GM12872 (cell line): ENCODE measurements around the gene OR5AN1.

Source experiments
- CTCF ChIP-seq: IDR thresholded peaks from 3 replicates; pipeline ENCODE4 v1.5.1; 2011; ENCODE audit warnings: low read depth, mild to moderate bottlenecking, low read length, moderate library complexity; ENCODE audit not compliant: insufficient read depth

OR5AN1 gene

GRCh38 chr11:59403546-59403945 is 44.9 kb downstream of the OR5AN1 start:
- TF ChIP-seq CTCF = no peak

DNA sequence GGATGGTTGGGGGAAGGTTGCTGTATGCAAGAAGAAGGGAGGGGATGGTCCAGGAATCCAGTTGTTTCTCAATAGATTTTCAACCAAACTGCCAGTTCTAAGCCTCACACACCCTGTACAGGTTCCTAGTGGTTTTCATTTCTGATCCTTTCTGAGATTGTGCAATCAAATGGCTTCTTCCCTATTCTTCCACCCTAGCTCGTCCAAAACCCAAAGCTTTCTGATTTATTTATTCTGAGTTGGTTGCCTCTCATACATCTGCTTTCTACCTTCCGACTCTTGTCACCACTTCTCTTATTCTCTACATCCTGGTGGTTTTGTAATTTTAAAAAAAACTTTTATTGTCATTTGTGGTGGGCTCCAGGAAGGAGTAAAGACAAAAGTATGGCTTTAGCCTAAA is 55.0 kb downstream of the OR5AN1 start:
- no peak for TF ChIP-seq CTCF

DNA sequence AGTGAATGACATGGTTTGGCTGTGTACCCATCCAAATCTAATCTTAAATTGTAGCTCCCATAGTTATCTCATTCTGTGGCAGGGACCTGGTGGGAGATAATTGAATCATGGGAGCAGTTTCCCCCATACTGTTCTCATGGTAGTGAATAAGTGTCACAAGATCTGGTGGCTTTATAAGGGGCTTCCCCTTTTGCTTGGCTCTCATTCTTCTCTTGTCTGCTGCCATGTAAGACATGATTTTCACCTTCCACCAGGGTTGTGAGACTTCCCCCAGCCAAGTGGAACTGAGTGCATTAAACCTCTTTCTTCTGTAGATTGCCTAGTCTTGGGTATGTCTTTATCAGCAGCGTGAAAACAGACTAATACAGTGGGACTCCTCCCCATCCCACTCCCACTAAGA is 56.4 kb downstream of the OR5AN1 start:
- TF ChIP-seq CTCF = no peak

GRCh38 chr11:59416613-59417012 is 57.9 kb downstream of the OR5AN1 start:
- no peak for TF ChIP-seq CTCF

DNA sequence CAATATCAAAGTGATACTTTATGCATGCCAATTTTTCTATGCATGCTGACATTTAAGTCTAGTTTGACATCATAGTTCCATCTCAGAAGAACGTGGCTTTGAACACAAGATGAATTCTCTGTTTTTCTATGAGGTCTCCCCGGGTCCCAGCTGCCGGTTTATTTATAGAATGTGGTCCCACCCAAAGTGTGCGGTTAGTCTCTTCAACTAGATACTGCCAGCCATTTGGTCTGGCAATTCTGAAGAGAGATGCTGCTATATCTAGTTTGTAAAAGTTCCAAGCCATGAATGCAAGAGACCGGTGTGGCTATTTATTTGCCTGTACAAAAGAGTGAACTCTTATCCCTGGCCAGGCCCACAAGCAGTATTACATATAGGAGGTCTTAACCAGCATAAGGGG is 58.3 kb downstream of the OR5AN1 start:
- TF ChIP-seq CTCF = no peak

DNA sequence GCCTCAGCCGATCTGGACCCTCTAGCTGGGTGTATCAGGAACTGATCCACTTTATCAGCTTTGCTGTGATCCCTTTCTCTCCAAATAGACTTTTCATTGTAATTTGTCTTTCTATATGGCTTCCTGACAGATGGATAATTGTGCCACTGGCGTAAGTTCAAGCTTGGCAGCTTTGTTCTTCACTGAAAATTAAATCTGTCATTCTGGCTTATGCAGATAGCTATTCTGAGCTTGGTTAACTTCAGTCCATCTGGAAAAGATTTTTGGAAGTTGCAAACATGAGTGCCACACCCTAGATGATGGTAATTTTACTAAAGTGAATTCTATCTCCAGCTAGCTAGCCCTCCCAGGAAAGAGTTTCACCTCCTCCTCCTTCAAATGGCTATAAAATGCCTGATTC is 59.5 kb downstream of the OR5AN1 start:
- no peak for TF ChIP-seq CTCF
